H1 (cell line): ENCODE data around the gene KRTAP5-1.

Experiments used
- BRCA1 ChIP-seq: IDR thresholded peaks from 2 replicates; pipeline ENCODE4 v1.6.1; 2012; ENCODE audit warnings: low read depth, low read length, improper control_type of control experiment
- CHD2 ChIP-seq: IDR thresholded peaks from 2 replicates; pipeline ENCODE4 v1.6.1; 2012; ENCODE audit warnings: low read length, improper control_type of control experiment
- EZH2 ChIP-seq: fragments of 200-600 bp; sonication (generic); IDR thresholded peaks from 2 replicates; pipeline ENCODE4 v1.7.1; 2012; ENCODE audit warnings: low read depth, mild to moderate bottlenecking, moderate library complexity, low read length, inconsistent platforms; ENCODE audit not compliant: severe bottlenecking
- JUN ChIP-seq: IDR thresholded peaks from 2 replicates; pipeline ENCODE4 v1.6.1; 2011; ENCODE audit warnings: low read depth, mild to moderate bottlenecking, improper control_type of control experiment, low read length
- JUND ChIP-seq: IDR thresholded peaks from 2 replicates; pipeline ENCODE4 v1.6.1; 2011; ENCODE audit warnings: mild to moderate bottlenecking, improper control_type of control experiment, low read length
- PHF8 ChIP-seq: fragments of 200-600 bp; sonication (generic); conservative IDR thresholded peaks from 2 replicates; pipeline ENCODE4 v1.7.1; 2012; ENCODE audit warnings: low read depth, mild to moderate bottlenecking, inconsistent platforms, low read length, moderate library complexity
- POLR2A ChIP-seq, 2 experiments: IDR thresholded peaks; 1 replicate in 1 of 2; 2 replicates in 1 of 2; pipeline ENCODE4 v1.6.1; 2011; ENCODE audit warnings: low read depth in 2 of 2, low read length in 2 of 2, mild to moderate bottlenecking in 2 of 2; ENCODE audit errors: control extremely low read depth in 1 of 2
- SIRT6 ChIP-seq: IDR thresholded peaks from one replicate; pipeline ENCODE4 v1.7.1; 2012; ENCODE audit warnings: low read length, inconsistent platforms
- TBP ChIP-seq: IDR thresholded peaks from 2 replicates; pipeline ENCODE4 v1.6.1; 2011; ENCODE audit warnings: low read depth, low read length, improper control_type of control experiment
- ZNF274 ChIP-seq: IDR thresholded peaks from 2 replicates; pipeline ENCODE4 v1.7.0; 2012; ENCODE audit warnings: low read length, borderline replicate concordance; ENCODE audit errors: extremely low read depth
- TF ChIP-seq, protein P1 (sequence below): IDR thresholded peaks from 2 replicates; pipeline ENCODE4 v1.6.1; 2012; ENCODE audit warnings: inconsistent platforms
- TF ChIP-seq, protein P2 (sequence below), 3 experiments: IDR thresholded peaks; 1 replicate in 2 of 3; 2 replicates in 1 of 3; pipeline versions ENCODE4 v1.5.1 to v1.6.1; 2011; ENCODE audit warnings: low read length in 3 of 3, mild to moderate bottlenecking in 3 of 3, inconsistent platforms in 2 of 3, low read depth in 1 of 3, moderate library complexity in 1 of 3; ENCODE audit not compliant: insufficient read depth in 1 of 3; ENCODE audit errors: control extremely low read depth in 1 of 3

DNA sequence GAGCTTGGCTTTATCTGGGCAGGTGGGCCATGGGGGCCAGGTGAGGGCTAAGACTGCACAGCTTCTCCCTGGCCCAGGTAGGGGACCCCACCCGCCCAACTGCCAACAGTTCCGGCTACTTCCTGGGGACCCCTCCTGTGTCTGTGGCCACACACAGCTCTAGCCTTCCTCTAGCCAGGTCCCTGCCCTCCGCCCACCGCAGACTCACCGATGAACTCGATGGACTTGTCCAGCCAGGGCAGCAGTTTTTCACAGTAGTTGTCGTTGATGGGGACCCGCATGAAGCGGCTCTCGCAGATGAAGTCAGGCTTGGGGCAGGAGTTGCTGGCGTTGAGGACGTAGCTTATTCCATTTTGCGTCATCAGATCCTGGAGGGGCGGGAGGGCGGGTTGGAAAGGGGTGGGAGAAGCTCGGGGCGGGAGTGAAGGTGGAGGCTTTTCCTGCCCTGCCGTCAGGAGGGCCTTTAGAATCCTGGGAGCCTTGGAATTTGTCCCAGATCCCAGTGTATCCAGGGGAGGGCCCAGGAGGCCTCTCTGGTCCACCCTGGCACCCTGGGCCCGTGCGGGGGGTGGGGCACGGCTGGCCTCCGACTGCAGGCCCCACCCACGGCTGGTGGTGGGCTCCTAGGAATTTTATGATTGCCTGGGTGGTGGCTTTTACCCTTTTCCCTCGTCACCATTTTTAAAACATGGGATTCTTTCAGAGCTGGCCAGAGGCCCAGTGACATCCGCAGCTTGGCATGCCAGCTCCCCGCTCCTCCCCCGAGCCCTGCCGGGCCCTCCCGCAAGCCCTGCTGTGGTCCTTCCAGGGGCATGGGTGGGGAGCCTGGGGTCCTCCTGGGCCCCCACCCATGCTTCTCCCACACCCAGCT lies 26.9 kb downstream of the KRTAP5-1 start:
- TF ChIP-seq PHF8 (no peak), ZNF274 (no peak), TBP (no peak), JUN (no peak), EZH2 (no peak), POLR2A (IDR thresholded peaks at IDR 0.05; ENCODE audit: control extremely low read depth in 1 of 2, low read depth in 2 of 2, low read length in 2 of 2) (no peak), CHD2 (no peak), BRCA1 (no peak), JUND (no peak), SIRT6 (no peak)
- TF ChIP-seq, protein P1, sequence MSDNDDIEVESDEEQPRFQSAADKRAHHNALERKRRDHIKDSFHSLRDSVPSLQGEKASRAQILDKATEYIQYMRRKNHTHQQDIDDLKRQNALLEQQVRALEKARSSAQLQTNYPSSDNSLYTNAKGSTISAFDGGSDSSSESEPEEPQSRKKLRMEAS: no peak
- TF ChIP-seq, protein P2, sequence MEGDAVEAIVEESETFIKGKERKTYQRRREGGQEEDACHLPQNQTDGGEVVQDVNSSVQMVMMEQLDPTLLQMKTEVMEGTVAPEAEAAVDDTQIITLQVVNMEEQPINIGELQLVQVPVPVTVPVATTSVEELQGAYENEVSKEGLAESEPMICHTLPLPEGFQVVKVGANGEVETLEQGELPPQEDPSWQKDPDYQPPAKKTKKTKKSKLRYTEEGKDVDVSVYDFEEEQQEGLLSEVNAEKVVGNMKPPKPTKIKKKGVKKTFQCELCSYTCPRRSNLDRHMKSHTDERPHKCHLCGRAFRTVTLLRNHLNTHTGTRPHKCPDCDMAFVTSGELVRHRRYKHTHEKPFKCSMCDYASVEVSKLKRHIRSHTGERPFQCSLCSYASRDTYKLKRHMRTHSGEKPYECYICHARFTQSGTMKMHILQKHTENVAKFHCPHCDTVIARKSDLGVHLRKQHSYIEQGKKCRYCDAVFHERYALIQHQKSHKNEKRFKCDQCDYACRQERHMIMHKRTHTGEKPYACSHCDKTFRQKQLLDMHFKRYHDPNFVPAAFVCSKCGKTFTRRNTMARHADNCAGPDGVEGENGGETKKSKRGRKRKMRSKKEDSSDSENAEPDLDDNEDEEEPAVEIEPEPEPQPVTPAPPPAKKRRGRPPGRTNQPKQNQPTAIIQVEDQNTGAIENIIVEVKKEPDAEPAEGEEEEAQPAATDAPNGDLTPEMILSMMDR (IDR thresholded peaks at IDR 0.05; ENCODE audit: control extremely low read depth in 1 of 3, insufficient read depth in 1 of 3, low read depth in 1 of 3, low read length in 3 of 3): no peak
